NCI-H2029 treated with DMSO at 0.1 percent for 48 hours (cell line): ENCODE data around the gene AXIN1.
"Not testable (repeated sequence)": the region's sequence is repeated elsewhere in the genome, so short reads cannot be mapped to it uniquely, and the experiment has no call there.

Experiments used
- DNase-seq: peaks from one replicate; lab custom pipeline; 2025; lab: John Stamatoyannopoulos, UW

AXIN1 gene, protein sequence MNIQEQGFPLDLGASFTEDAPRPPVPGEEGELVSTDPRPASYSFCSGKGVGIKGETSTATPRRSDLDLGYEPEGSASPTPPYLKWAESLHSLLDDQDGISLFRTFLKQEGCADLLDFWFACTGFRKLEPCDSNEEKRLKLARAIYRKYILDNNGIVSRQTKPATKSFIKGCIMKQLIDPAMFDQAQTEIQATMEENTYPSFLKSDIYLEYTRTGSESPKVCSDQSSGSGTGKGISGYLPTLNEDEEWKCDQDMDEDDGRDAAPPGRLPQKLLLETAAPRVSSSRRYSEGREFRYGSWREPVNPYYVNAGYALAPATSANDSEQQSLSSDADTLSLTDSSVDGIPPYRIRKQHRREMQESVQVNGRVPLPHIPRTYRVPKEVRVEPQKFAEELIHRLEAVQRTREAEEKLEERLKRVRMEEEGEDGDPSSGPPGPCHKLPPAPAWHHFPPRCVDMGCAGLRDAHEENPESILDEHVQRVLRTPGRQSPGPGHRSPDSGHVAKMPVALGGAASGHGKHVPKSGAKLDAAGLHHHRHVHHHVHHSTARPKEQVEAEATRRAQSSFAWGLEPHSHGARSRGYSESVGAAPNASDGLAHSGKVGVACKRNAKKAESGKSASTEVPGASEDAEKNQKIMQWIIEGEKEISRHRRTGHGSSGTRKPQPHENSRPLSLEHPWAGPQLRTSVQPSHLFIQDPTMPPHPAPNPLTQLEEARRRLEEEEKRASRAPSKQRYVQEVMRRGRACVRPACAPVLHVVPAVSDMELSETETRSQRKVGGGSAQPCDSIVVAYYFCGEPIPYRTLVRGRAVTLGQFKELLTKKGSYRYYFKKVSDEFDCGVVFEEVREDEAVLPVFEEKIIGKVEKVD

DNA sequence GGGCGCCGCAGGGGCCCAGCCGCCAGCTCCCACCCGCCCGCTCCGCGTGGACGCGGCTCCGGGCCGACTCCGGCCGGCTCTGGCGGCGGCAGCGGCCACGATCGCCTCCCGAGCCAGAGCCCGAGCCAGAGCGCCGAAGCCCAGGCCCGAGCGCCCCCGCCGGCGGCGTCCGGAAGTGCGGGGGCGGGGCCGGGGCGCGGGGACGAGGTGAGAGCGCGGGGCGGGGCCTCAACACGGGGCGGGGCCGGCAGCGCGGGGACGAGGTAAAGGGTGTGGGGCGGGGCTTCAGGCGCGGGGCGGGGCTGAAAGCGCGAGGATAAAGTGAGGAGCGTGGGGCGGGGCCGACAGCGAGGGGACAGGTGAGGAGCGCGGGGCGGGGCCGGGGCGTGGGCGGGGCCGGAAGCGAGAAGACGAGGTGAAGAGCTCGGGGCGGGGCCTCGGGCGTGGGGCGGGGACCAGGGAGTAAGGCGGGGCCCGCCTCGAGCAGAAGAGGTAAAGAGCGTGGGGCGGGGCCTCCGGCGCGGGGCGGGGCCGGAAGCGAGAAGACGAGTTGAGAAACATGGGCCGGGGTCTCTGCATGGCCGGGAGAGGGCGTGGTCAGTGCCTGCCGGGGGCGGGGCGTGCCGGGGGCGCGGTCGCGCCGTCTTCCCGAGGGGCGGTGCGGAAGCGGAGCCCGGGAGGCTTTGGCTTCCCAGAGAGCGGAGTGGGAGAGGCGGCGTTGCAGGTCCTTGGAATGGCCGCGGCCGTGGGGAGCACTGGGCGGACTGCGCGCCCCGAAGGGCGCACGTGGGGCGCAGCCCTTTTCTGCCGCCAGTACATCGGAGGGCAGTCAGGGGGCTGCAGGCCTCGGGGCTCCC, at the start of gene AXIN1:
Gene AXIN1 (minus strand): TSS at position 177 of the 857 bp plus-strand sequence. CDS start 5,698 bp downstream, outside the sequence.
- DNase-seq, result peak; percentile 91

DNA sequence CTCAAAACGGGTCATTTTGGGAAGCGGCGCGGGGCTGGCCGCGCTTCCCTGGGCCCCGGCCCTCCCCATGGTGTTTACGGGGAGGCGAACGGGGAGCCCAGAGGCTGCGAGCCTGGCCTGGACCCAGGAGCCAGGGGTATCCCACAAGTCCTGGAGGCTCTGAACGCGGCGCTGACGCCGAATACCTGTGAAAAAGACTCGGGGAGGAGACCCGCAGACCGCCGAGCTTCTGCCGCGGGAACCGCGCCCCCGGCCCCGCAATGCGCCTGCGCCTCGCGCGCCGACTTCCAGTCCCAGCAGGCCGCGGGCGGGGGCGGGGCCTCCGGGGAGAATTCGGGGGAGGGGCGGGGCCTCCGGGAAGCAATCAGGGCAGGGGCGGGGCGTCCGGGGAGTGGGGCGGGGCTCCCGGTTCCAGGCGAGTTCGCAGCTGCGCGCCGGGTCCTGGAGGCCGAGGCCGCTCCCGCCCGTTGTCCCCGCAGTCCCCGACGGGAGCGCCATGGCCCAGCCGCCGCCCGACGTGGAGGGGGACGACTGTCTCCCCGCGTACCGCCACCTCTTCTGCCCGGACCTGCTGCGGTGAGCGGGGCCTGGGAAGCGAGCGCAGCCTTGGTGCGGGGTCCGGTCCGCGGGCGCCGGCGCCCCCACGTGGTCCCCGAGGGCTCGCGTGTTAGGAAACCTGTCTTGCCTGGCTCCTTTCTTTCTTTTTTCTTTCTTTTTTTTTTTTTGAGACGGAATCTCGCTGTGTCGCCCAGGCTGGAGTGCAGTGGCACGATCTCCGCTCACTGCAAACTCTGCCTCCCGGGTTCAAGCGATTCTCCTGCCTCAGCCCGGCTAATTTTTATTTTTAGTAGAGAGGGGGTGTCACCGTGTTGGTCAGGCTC, 49.2 kb upstream of the AXIN1 start, which contains the start of gene DECR2:
Gene DECR2 (plus strand): TSS at position 418 of the 881 bp plus-strand sequence. CDS start 79 bp downstream, at position 497.
- peak; percentile 56 for DNase-seq

DNA sequence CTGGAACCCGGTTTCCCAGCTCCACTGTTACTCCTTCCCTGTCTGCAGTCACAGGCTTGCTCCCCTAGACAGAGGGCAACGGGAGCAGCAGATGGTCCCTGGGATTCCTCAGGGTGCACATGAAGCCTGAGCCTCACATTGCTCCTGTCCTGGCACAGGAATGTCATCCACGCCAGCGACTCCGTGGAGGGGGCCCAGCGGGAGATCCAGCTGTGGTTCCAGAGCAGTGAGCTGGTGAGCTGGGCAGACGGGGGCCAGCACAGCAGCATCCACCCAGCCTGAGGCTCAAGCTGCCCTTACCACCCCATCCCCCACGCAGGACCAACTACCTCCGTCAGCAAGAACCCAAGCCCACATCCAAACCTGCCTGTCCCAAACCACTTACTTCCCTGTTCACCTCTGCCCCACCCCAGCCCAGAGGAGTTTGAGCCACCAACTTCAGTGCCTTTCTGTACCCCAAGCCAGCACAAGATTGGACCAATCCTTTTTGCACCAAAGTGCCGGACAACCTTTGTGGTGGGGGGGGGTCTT, 47.6 kb upstream of the AXIN1 start:
- no peak for DNase-seq

DNA sequence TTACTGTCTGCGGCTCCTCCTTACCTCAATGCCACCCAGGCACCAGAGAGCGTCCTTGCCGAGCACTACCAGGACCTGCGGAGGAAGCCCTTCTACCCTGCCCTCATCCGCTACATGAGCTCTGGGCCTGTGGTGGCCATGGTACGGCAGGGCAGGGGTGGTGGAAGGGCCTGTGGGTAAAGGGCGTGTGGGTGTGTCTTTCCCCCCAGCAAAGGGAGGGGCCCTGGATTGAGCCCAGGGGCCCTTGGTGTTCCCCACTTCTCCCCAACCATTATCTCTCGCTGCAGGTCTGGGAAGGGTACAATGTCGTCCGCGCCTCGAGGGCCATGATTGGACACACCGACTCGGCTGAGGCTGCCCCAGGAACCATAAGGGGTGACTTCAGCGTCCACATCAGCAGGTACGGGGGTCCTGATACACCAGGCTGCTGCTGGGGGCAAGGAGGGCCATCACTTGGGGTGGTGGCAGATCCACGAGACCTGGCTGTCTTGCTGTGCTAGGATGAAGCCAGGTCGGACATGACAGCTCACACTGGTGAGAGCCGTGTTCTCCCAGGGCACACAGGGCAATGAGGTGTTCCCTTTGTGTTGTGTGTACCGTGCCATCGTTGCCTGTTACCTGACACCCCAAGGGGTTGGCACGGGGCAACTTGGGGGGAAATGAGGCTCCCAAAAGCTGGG, 47.0 kb upstream of the AXIN1 start:
- DNase-seq, result no peak

DNA sequence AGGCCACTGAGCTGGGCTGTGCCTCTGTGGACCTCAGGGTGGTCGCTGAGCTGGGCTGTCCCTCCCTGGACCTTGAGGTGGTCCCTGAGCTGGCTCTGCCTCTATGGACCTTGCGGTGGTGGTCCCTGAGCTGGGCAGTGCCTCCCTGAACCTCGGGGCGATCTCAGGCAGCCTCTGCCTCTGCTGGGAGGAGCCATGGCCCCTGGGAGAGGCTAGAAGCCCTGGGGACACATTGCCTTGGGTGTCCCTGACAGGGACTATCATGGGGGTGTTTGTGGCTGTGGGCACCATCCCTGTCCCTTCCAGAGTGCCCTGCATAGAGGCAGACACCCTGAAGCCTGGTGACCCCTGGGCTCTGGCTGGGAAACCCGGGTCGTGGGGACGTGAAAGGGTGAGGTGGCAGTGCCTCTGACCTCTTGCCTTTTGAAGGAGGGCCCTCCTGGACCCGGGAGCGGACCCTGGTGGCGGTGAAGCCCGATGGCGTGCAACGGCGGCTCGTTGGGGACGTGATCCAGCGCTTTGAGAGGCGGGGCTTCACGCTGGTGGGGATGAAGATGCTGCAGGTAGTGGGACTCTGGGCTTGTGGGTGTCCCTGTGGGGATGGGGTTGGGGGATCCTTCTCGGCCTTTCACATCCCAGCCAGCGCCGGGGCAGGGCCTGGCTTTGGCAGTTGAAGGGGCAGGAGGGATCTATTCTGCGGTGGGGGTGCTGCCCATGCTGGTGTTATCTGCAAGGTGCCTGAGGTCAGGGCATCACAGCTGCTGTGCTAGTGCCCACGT, 46.2 kb upstream of the AXIN1 start:
- DNase-seq, result no peak

DNA sequence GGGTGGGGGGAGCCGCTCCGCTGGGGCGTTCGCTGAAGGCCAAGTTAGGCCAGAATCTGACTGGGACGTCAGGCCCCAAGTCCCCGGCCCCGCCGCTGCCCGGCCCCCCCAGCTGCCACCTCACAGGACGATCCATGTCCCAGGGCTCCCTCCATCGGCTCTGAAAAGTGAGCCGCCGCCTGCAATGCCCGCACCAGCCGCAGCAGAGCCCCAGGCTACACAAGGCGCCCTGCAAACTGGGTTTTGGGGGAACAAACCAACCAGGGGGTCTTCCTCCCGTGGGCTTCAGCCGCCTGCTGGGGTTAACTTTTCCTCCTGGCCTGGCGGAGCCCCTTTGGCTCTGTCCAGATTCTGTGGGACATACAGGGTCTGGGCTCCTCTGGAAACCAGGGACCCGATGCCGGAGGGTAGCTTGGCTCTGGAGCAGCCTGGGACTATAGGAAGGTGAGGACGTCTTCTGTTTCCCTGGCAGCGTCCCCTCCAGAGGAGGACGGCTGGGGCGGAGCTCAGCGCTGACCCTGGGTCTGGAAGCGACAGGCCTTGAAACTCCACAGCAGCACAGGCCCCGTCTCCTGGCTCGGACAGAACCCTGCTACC, 45.3 kb upstream of the AXIN1 start:
- no peak for DNase-seq

DNA sequence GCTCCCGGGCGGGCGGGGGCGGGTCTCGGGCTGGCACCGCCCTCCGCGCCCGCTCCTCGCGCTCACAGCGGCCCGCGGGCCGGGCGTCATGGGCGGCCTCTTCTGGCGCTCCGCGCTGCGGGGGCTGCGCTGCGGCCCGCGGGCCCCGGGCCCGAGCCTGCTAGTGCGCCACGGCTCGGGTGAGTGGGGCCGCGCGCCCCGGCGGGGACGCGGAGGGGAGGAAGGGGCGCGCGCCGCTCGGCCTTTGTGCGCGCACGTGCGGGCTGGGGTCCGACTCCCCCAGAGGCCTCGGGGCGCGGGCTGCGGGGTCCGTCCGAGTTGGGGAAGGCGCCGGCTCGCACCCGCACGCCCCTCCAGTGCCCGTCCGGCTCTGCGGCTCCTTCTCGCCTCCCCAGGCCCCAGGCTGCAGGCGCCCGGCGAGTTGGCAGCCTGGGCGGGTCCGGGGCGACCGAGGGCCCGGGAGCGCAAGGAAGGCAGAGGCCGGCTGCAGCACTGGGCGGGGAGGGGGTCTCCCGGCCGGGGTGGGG, 44.7 kb upstream of the AXIN1 start, which contains the start of gene NME4:
Gene NME4 (plus strand): TSS at position 65 of the 527 bp plus-strand sequence. CDS start 24 bp downstream, at position 89.
- no peak for DNase-seq

DNA sequence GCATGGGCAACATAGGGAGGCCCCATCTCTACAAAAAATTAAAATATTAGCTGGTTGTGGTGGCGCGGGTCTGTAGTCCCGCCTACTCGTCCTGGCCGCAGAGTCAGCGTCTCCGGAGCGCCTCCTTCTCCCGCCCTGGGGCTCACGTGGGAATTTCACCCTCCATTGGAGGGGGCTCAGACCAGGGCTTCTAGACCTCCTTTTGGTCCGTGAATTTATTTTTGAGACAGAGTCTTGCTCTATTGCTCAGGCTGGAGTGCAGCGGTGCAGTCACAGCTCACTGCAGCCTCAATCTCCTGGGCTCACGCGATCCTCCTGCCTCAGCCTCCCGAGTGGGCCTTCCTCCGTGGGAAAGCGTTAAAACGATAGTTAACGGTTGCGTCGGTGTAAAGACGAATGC, 44.1 kb upstream of the AXIN1 start:
- no peak for DNase-seq

DNA sequence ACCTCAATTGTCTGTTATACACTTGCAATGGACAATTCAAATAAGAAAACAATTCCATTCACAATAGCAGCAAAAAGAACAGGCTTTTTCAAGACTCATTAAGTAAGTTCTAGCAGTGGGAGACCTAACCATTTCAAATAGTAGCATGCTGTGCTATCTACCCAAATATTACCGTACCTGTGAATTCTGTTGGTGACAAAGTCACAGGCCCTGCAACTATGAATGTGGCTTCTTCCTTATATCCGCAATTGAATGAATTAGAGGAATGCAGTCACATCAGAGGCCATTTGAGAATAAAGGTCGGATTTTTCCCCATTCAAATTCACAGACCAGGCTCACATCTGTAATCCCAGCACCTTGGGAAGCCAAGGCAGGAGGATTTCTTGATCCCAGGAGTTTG, 43.7 kb upstream of the AXIN1 start:
- DNase-seq, result peak; percentile 23

DNA sequence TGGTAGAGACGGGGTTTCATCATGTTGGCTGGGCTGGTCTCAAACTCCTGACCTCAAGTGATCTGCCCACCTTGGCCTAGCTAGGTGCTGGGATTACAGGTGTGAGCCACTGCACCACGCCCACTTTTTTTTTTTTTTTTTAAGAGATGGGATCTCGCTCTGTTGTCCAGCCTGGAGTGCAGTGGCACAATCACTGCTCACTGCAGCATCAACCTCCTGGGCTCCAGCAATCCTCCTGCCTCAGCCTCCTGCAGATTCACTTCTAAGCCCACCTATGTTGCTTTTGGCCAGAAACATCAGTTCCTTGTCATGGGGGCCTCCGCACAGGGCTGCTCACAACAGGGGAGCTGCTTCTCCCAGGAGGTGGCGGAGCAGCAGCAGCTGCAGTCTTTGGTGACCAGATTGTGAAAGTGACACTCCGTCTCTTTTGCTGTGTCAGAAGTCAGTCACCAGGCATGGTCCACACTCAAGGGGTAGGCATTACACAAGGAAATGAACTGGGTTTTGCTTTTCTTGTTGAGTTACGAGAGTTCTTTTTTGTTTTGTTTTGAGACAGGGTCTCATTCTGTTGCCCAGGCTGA, 40.0 kb upstream of the AXIN1 start:
- DNase-seq, result no peak

DNA sequence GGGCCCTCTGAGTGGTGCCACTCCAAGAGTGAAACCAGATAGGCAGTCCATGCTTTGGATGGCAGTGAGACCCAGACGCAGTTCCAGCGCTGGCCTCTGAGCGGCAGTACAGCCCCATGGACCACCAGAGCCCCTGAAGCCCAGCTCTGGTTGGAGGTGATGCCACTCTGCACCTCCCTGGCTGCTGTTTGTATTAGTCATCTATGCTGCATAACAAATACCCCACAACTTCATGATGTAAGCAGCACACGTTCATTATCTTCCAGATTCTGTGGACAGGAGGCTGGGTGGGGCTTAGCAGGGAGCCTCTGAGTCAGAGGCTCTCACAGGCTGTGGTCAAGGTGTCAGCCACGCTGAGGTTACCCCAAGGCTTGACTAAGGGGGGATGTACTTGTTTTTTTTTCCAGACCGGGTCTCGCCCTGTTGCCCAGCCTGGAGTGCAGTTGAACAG, 39.4 kb upstream of the AXIN1 start:
- no peak for DNase-seq

DNA sequence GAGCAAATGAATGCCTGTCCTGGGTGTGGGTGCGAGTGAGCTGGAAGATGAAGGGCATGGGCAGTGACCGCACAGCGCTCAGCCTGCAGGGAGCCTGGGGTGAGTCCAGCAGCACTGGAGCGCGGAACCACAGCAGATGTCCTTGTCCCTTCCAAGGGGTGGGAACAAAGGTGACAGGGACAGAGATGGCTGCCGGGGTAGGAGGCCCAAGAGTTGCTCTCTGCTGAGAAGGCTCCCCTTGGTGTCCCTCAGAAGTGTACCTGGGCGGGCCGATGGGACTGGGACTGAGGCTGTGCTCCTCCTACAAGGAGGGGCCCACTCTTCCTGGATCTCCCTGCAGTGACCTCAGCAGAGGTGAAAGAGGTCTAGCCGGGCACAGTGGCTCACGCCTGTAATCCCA, 36.8 kb upstream of the AXIN1 start:
- no peak for DNase-seq

DNA sequence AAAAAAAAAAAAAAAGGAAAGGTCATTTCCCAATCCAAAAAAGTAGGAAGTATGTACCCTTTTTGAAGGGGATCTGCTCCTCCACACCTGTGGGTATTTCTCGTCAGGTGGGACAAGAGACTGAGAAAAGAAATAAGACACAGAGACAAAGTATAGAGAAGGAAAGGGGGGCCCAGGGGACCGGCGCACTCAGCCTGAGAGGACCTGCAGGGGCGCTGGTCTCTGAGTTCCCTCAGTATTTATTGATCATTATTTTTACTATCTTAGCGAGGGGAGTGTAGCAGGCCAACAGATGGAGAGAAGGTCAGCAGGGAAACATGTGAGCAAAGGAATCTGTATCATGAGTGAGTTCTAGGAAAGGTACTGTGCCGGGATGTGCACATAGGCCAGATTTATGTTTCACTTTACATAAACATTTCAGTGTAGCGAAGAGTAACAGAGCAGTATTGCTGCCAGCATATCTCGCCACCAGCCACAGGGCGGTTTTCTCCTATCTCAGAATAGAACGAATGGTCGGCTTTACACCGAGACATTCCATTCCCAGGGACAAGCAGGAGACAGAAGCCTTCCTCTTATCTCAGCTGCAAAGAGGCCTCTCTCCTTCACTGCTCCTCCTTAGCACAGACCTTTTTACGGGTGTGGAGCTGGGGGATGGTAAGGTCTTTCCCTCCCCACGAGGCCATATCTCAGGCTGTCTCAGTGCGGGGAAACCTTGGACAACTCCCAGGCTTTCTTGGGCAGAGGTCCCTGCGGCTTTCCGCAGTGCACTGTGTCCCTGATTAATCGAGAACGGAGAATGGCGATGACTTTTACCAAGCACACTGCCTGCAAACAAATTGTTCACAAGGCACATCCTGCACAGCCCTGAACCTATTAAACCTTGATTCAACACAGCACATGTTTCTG, 35.5 kb upstream of the AXIN1 start:
- not testable (repeated sequence) for DNase-seq

DNA sequence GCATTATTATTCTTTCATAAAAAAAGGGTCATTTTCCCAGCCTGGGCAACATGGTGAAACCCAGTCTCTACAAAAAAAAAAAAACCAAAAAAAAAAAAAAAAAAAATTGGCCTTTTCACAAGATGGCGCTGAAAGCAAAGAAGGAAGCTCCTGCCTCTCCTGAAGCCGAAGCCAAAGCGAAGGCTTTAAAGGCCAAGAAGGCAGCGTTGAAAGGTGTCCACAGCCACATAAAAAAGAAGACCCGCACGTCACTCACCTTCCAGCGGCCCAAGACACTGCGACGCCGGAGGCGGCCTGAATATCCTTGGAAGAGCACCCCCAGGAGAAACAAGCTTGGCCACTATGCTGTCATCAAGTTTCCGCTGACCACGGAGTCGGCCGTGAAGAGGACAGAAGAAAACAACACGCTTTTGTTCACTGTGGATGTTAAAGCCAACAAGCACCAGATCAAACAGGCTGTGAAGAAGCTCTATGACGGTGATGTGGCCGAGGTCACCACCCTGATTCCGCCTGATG, 34.2 kb upstream of the AXIN1 start:
- no peak for DNase-seq

DNA sequence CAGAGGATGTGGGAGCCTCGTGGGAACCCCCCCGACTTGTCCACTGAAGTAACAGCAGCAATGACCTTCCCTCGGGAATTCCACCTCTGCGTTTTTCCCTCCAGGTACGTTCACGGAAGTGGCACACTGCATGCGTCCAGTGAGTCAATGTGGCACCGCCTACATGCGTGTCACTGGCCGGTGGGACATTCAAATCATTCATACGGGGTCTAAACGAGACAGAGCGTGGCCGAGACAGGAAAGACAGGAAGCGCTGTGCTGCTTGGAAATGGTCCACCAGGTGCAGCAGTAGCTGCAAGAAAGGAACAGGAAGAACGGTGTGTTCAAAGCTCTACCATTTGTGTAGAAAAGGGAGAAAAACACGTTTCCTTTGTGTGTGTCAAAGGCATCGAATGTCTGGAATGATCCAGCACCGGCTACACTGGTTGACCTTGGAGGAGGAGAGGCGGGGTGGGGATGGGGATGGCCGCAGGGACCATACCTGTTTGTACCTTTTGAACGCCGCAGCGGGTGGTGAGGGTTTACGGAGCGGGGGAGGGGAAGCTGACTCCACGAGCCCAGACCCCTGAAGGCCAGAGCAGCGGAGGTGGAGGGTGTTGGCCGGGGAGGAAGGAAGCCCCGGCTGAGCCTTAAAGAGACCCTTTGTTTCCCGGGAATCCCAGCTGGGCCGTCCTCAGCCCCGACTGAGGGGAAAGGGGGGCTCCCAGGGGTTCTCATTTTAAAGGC, 31.0 kb upstream of the AXIN1 start:
- peak; percentile 77 for DNase-seq
